Body of pancreas (tissue), 4 donors: ENCODE measurements around the gene MEIS3. TPM values are rescaled to one million over a fixed set of nuclear protein-coding genes. Genes with fewer than 3 reads are reported as not detected.

ENCODE experiments used
- ATAC-seq: fragments of 150-250 bp; one replicate; pipeline ENCODE4 v1.9.1; 2016
- DNase-seq, 4 donors: peaks; one replicate each; pipeline ENCODE4 v3.0.0-alpha.2; 2019
- H3K27ac ChIP-seq, 4 donors: fragments of 200-600 bp; sonication (generic); 1 replicate in 3 of 4; 2 replicates in 1 of 4; pipeline versions ENCODE4 v1.5.1 to v1.6.1; 2016 to 2019; ENCODE audit warnings: mild to moderate bottlenecking in 1 of 4, mixed read lengths in 1 of 4, moderate library complexity in 1 of 4
- H3K27me3 ChIP-seq, 2 donors: fragments of 200-600 bp; sonication (generic); one replicate each; pipeline ENCODE4 v1.6.0; 2016; ENCODE audit warnings: mild to moderate bottlenecking in 1 of 2
- H3K36me3 ChIP-seq, 2 donors: fragments of 200-600 bp; sonication (generic); replicated peaks in 1 of 2; 2 replicates each; pipeline ENCODE4 v1.5.1; 2016; ENCODE audit warnings: low read depth in 2 of 2; ENCODE audit not compliant: insufficient read depth in 1 of 2
- H3K4me1 ChIP-seq: fragments of 200-600 bp; sonication (generic); one replicate; pipeline ENCODE4 v1.6.0; 2016
- H3K4me3 ChIP-seq, 2 donors: fragments of 200-600 bp; sonication (generic); 1 replicate in 1 of 2; 2 replicates in 1 of 2; pipeline ENCODE4 v1.5.1; 2016 to 2019
- H3K9me3 ChIP-seq, 3 donors: fragments of 200-600 bp; sonication (generic); 1 replicate in 2 of 3; 2 replicates in 1 of 3; pipeline ENCODE4 v1.5.1; 2016
- CTCF ChIP-seq, 7 experiments: fragments of 450-650 bp in 4 of 7; fragments of 200-600 bp in 3 of 7; sonication (generic) in 3 of 7; IDR thresholded peaks; one replicate each; pipeline ENCODE4 v1.5.1; 2016 to 2019; ENCODE audit warnings: antibody characterized with exemption in 7 of 7
- POLR2A ChIP-seq, 3 donors: fragments of 450-650 bp; IDR thresholded peaks; one replicate each; pipeline ENCODE4 v1.6.1; 2016; ENCODE audit warnings: antibody characterized with exemption in 3 of 3, mild to moderate bottlenecking in 2 of 3
- WGBS, 2 donors: methylation state at CpG; one replicate each; pipeline ENCODE4 v1.1.5; 2017; 5-methylcytosine and 5-hydroxymethylcytosine counted together
- intact Hi-C: fragments of 100-400 bp; cut with DNase I; formaldehyde crosslinking; loops from one replicate; pipeline ENCODE4 v1.15.1; 2023
- total RNA-seq, 2 donors: library from RNA; depleted of rRNA; stranded (reverse); fragments of >200 nt; gene quantifications; one replicate each; pipeline ENCODE4 v1.1.0, GENCODE V29; 2016

Gene MEIS3
- total RNA-seq, 2 donors from 2014 or later, result 1.3 to 2.3 TPM

- WGBS, 2 donors, result 1 to 3% methylated on average over 9 of the region's 9 CpGs
- H3K9me3 ChIP-seq, result no peaks in the 10 kb centered on the region
- H3K36me3 ChIP-seq, result no peaks in the 10 kb centered on the region
- no peak overlapping the region for H3K4me3 ChIP-seq
- no peak for ATAC-seq
- no peaks in the 10 kb centered on the region for H3K4me1 ChIP-seq
- peaks cover 0 to 49% of the 10 kb centered on the region in 2 donors for H3K27me3 ChIP-seq
- no peak overlapping the region for H3K27ac ChIP-seq
- TF ChIP-seq CTCF (IDR thresholded peaks at IDR 0.05) (no peak), POLR2A (IDR thresholded peaks at IDR 0.05) (no peak)
- intact Hi-C loops, result no loop called here
- no peak for DNase-seq
Observed at GRCh38 chr19:47418692-47419029, 666 bp downstream of the MEIS3 start.

GRCh38 chr19:47417746-47418691, 1.3 kb downstream of the MEIS3 start:
- no peak overlapping the region for H3K27ac ChIP-seq
- 2 to 3% methylated on average over 33 to 34 of the region's 34 CpGs for WGBS, 2 donors
- ATAC-seq, result no peak
- H3K27me3 ChIP-seq, result peaks cover 0 to 45% of the 10 kb centered on the region in 2 donors
- intact Hi-C loops, result no loop called here
- no peaks in the 10 kb centered on the region for H3K36me3 ChIP-seq
- DNase-seq, result no peak
- no peaks in the 10 kb centered on the region for H3K4me1 ChIP-seq
- TF ChIP-seq POLR2A (IDR thresholded peaks at IDR 0.05) (no peak), CTCF (IDR thresholded peaks at IDR 0.05) (no peak)
- no peak overlapping the region for H3K4me3 ChIP-seq
- H3K9me3 ChIP-seq, result no peaks in the 10 kb centered on the region

GRCh38 chr19:47417107-47417745, 2.1 kb downstream of the MEIS3 start:
- no peak for DNase-seq
- WGBS, 2 donors, result 14% methylated on average over 13 to 16 of the region's 18 CpGs
- ATAC-seq, result no peak

GRCh38 chr19:47416643-47416985, 2.7 kb downstream of the MEIS3 start:
- DNase-seq (no peak), ATAC-seq (no peak)
- no peaks in the 10 kb centered on the region for H3K9me3 ChIP-seq
- WGBS, 2 donors, result 16 to 24% methylated on average over 6 to 12 of the region's 12 CpGs
- H3K4me3 ChIP-seq, result no peak overlapping the region
- H3K4me1 ChIP-seq, result no peaks in the 10 kb centered on the region
- intact Hi-C loops, result no loop called here
- no peaks in the 10 kb centered on the region for H3K36me3 ChIP-seq
- no peak overlapping the region for H3K27ac ChIP-seq
- TF ChIP-seq POLR2A (IDR thresholded peaks at IDR 0.05), result no peak
- TF ChIP-seq CTCF (IDR thresholded peaks at IDR 0.05), result no peak
- H3K27me3 ChIP-seq, result peaks cover 0 to 33% of the 10 kb centered on the region in 2 donors

More at GRCh38 chr19:47417107-47417745, 2.1 kb downstream of the MEIS3 start:
- Histone ChIP-seq H3K4me3 (no peak overlapping the region), H3K9me3 (no peaks in the 10 kb centered on the region), H3K27me3 (peaks cover 0 to 39% of the 10 kb centered on the region in 2 donors), H3K36me3 (no peaks in the 10 kb centered on the region), H3K27ac (no peak overlapping the region), H3K4me1 (no peaks in the 10 kb centered on the region)
- no peak for TF ChIP-seq CTCF (IDR thresholded peaks at IDR 0.05)
- no peak for TF ChIP-seq POLR2A (IDR thresholded peaks at IDR 0.05)
- intact Hi-C loops, result no loop called here
